Adipose tissue (tissue), 3 donors: ENCODE results near the gene SLC6A18. TPM values are rescaled to one million over a fixed set of nuclear protein-coding genes. Genes with fewer than 3 reads are reported as not detected.

Source experiments
- H3K27ac ChIP-seq: one replicate; pipeline ENCODE4 v1.5.1; 2013; ENCODE audit warnings: low read depth, low read length
- WGBS, 3 donors: extraction: QIAGEN DNeasy Blood & Tissue Kit; methylation state at CpG; one replicate each; pipeline ENCODE4 v1.1.7; 2013; 5-methylcytosine and 5-hydroxymethylcytosine counted together
- polyA plus RNA-seq, 3 donors: library from polyadenylated mRNA; stranded (reverse); fragments of 200-250 nt; gene quantifications; one replicate each; pipeline ENCODE4 v1.2.3, GENCODE V29; 2013
- donor health status: healthy with polysubstance abuse.
- donor health status: Bipolar disorder and iron deficiency.
- donor health status: healthy.

The SLC6A18 gene
- polyA plus RNA-seq, 3 donors, result not detected

DNA sequence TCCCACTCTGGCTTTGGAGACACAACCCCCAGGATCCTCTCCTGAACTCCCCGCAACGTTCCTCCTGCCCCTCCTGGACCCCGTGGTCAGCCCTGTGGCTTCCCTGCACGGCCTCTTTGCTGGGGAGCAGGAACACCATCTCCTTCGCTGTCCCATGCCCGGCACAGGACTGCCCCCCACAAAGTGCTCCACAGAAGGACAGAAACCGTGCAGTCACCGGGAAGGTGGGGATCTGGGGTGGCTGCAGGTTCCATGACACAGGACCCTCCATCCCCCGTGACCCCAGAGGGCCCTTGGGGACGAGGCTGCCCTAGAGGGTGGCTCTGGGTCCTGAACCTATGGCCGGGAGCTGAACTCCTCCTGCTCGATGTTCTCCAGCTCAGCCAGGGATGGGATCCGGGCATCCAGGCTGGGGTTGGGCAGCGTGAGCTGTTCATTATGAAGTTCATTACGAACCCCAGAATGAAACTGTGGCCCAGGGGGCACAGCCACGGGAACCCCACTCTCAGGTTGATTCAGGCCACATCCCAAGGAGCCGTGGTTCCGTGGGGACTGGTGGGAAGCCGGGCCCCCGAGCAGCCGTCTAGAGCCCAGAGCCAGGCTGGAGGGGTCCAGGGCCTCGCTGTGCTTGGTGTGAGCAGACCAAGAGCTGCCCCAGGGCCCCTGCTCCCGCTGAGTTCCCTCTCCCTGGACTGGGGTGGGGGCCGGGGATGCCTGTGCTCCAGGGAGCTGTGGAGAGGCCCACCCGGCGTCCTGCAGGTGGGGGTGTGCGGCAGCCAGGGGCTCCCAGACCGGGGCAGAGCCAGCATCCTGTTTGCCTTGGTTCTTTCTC is 24.5 kb upstream of the SLC6A18 start:
- H3K27ac ChIP-seq, result no peak overlapping the region
- WGBS, 3 donors, result 60 to 75% (median 67%) methylated on average over 25 to 28 of the region's 28 CpGs

DNA sequence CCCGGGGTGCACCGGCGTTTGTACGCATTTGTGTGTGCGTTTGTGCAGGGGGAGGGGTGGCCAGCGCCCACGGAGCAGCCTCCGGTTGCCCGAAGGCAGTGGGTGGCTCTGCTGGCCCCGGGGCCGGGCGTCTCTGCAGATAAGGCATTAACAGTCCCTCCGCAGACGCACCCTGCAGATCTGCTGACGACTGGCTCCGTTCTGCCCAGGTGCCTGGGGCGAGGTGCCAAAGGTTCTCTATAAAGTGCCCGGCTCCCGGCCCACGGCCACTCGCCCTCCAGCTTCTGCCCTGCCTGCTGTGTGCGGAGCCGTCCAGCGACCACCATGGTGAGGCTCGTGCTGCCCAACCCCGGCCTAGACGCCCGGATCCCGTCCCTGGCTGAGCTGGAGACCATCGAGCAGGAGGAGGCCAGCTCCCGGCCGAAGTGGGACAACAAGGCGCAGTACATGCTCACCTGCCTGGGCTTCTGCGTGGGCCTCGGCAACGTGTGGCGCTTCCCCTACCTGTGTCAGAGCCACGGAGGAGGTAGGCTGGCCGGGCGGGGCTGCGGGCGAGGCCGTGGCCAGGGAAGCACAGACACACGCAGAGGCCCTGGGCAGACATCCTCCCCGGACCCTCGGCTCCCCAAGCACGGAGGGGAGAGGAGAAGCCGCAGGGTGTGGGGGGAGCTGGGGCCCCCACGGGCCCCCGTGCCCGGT is 23.7 kb upstream of the SLC6A18 start, which contains the start of gene SLC6A19:
Gene SLC6A19 (plus strand): TSS at position 269 of the 699 bp plus-strand sequence. CDS start 56 bp downstream, at position 325.
- 63 to 80% (median 71%) methylated on average over 47 to 51 of the region's 51 CpGs for WGBS, 3 donors

DNA sequence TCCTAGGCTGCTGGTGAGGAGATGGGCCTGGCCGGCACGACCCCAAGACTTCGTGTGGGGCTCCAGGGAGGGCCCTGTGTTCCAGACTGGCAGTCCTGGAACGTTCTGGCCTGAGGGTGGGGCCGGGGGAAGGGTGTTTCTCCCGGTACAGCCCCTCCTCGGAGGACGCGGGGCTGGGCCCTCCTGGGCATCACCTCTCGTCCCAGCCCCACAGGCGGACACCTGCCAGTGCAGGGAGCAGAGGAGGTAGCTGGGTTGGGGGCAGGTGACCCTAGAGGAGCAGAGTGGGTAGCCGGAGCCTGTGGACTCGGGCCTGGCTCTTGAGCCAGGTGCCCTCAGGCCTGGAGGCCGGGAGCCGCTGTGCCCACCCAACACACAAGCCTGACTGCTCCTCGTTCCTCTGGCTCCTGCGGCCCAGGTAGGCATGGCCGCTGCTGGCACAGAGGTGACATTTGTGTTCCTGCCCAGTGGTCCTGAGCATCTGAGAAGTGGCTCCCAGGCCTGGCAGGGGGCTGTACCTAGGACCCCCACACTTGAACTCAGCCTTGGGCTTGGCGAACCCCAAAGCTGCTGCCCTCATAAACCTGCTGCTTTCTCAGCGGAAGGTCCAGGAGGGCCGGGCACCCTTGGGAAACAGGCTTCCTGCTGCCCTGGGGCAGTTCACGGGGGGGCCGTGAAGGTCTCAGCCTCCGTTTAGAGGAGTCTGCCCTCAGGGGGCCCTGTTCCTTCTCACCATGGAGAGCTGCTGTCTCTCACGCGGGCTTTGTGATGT is 23.0 kb upstream of the SLC6A18 start:
- WGBS, 3 donors, result 65 to 90% (median 68%) methylated on average over 26 of the region's 26 CpGs
- H3K27ac ChIP-seq, result no peak overlapping the region

More for the DNA sequence above, 23.7 kb upstream of the SLC6A18 start, which contains the start of gene SLC6A19:
- no peak within 1 kb of the TSS for H3K27ac ChIP-seq

DNA sequence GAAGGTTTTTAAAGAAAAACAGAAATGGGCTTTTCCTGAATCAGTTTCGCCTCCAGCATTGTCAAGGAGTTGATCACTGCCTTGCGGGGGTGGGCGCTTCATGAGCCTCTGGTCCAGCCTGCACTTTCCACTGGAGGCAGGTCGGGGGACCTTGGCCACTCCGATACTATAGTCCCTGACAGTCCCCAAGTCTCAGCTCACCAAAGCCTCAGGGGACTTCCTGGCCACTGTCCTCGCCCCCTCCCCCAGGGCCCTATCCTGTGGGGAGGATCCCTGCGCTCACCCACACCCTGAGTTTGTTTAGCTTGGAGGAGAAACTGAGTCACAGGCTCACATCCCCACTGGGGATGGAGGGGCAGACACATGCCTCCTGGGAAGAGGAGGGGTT is 22.4 kb upstream of the SLC6A18 start:
- 70 to 83% (median 73%) methylated on average over 7 of the region's 7 CpGs for WGBS, 3 donors
- H3K27ac ChIP-seq, result no peak overlapping the region

DNA sequence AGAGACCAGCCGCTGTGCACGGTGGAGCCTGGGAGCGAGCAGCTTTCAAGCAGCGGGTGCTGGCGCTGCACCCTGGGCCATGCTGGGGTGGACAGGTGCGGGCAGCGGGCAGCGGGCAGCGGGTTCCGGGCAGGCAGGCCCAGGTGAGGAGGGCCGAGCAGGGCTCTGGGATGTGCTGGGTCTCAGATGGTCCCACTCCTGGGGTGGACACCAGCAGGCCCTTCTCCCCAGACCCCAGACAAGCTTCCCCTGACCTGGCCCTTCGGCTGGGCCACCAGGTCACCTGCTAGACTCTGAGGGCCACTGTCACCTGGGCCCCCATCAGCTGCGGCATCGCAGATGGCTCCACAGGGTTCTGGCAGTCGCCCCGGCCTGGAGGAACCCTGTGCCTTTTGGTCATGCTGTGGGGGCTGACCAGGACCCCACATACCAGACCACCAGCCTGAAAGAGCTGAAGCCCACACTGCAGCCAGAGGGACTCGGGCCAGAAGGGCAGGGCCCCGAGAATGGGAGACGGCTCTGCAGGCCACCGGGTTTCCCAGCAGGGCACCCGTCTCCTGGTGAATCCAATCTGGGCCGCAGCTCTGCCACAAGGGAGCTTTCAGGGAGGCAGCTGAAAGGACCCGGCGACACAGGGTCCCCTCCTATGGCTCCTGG is 21.7 kb upstream of the SLC6A18 start:
- WGBS, 3 donors, result 80 to 92% (median 81%) methylated on average over 23 to 24 of the region's 24 CpGs
- H3K27ac ChIP-seq, result no peak overlapping the region

DNA sequence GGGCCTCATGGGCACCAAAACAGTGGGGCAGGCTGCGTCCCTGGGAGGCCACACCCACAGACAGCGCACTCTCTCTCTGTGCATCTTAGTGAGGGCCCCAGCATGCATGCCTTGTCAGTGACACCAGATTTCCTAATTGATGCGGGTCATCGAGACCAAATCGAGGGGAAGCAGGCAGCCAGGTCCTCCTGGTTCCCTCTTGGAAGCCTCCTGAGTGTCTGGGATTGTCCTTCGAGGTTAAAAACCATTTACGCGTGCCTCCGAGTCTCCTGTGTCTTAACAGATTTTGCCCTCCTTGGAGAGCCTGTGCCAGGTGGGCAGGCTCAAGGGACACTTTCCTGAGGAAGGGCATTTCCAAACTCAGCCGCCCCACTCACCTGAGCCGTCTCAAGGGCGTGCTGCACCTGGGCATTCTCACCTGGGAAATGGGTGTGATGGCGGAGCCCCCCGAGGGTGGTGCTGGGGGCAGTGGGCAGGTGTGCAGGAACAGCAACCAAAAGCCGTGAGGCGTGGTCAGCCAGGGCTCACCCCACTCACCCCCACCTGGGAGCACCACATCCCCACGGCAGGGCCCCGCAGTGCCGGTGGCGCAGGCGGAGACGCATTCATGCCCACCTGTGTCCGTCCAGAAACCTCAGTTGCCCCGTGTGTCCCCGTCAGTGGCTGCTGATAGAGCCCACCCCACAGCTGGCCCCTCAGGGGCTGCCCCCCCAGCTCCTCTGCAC is 21.1 kb upstream of the SLC6A18 start:
- 72 to 80% (median 76%) methylated on average over 24 to 25 of the region's 25 CpGs for WGBS, 3 donors
- H3K27ac ChIP-seq, result no peak overlapping the region

DNA sequence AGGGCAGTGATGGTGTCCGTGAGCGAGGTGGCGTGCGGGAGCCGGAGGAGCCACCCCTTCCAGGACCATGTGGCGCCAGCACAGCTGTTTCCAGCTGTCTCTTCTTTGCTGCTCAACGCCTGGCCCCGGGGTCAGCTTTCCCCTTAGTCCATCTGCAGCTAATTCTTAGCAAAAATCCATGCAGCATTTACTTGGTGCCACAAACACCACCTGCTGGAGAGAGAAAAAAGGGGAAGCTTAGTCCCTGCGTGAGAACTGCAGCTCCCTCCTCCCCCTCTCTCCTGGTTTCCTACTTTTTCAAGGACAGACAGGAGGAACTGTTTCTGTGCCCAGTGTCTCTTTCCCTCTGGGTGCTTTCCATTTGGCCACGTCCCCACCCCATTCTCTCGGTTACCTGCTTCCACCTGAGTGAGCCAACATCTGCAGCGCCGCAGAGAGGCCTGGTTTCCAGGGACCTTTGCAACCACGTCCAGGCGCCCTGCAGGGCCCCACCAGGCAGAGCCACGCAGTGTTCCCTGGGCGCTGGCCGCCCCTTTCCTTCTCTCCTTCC is 20.4 kb upstream of the SLC6A18 start:
- no peak overlapping the region for H3K27ac ChIP-seq
- WGBS, 3 donors, result 13 to 31% (median 28%) methylated on average over 18 of the region's 18 CpGs

DNA sequence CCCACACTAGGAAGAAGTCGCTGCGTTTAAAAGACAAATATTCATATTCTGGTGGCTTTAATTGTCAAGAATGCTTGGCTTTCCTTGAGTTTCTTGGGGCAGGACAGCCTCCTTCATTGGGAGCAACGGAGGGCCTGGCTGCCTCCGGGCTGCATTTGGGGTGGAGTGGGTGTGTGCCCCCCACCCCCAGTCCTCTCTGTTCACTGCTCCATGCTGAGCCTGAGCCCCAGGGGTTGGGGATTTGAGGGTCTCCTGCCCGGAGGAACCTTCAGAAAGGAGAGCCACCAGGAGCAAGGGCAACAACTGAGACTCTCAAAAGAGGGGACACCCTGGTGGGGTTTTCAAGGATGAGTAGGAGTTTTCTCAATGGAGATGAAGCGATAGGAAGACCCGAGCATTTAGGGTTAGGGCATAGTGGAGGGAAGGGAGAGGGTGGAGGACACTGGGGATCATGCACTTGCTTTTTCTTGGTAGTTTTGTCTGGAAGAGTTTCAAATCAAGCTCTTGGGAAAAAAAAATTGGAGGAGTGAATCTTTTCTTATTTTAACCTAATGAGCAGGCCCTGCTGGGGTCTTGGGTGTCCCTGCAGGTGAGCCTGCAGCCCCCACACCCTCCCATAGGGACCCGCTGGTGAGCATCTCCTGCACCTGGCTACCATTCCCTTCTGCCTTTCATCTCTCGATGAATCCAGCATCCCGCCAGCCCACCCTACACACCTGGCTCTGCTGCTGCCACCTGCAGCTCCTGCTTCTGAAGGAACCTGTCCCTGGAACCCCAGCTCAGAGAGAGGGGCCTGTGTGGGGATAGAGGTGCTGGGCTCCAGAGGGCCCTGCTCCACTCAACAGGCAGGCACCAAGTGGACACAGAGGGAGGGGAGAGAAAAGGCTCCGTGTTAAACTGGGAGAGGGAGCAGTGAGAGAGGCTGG is 19.7 kb upstream of the SLC6A18 start:
- WGBS, 3 donors, result 62 to 72% (median 71%) methylated on average over 11 of the region's 11 CpGs
- no peak overlapping the region for H3K27ac ChIP-seq

DNA sequence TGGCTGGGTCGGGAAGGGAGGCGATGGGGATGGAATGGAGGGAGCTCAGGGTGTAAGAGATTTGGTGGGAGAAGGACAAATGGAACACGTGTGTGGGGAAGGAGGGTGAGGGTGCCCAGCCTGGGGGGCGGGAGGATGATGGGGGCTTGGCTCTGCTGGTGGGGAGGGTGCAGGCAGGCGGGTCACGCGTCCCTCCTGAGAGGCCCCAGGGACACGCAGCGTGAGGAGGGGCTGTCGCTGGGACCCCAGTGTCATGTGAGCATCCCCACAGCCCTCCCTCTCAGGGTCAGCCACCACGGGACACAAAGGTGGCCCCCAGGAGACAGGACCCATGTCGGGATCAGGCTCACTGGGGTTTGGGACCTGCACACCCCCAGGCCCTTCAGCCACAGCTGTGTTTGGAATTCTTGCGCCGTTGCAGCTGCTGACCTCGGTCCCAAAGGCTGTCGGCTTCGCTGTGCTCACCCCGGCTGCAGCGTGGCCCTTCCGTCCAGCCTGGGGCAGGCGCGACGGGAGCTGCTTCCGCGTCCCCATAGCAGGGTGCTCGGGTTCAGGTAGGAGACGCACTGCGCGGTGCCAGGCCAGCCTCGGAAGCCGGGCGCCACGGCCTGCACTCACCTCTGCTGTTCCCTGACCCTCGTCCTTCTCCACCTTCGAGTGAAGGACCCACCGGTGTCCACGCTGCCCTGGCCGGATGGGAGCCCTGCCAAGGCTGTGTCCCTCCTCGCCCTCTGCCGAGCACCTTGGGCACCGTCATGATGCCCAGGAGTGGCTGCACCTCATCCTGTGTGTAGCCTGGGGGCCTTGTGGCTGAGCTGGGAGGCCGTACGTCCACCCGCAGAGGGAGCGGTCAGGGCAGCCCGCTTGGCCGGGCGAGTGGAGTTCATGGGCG is 18.4 kb upstream of the SLC6A18 start:
- no peak overlapping the region for H3K27ac ChIP-seq
- WGBS, 3 donors, result 68 to 86% (median 74%) methylated on average over 47 to 49 of the region's 49 CpGs

DNA sequence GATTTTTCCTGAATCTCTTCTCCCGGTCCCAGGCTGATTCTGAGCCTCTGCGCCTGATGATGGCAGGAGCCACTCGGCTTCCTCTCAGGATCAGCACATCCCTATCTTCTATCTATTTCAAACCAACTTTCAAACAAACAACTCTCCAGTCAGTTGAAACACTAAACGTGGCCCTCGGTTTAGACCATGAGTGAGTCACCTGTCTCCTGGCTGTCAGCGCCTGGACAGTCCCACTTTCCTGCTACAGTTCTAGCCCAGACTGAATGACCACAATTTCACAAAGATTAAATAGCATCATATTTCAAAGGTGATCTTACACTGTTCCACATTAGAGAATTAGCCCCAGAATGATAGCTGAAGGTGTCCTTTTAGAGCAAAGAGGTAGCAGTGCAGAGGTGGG is 17.6 kb upstream of the SLC6A18 start:
- WGBS, 3 donors, result 66 to 85% (median 70%) methylated on average over 6 of the region's 6 CpGs

DNA sequence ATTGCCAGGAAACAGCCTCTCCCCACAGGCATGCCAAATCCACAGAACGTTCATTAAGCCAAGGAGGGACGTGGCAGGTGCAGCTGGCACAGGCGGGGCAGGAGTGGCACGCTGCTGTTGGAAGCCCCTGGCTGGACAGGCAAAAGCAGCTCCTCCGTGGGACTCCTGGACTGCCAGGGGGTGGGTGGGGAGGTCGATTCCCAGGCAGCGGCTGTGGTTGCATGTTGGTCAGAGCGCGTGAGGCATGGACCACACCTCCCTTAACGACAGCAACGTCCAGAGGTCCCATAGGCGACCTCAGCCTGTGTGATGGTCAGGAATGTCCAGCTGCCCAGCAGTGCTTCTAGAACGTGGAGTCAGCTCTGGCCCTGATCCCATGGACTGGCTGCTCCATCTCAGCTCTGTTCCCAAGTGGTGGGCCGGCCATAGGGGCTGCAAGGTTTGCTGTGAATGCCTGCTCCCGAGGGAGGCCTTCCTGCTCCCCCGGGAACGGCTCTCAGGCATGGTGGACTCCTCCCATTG is 16.9 kb upstream of the SLC6A18 start:
- H3K27ac ChIP-seq, result no peak overlapping the region
- WGBS, 3 donors, result 60 to 82% (median 70%) methylated on average over 17 of the region's 17 CpGs

More for the DNA sequence above, 17.6 kb upstream of the SLC6A18 start:
- no peak overlapping the region for H3K27ac ChIP-seq

DNA sequence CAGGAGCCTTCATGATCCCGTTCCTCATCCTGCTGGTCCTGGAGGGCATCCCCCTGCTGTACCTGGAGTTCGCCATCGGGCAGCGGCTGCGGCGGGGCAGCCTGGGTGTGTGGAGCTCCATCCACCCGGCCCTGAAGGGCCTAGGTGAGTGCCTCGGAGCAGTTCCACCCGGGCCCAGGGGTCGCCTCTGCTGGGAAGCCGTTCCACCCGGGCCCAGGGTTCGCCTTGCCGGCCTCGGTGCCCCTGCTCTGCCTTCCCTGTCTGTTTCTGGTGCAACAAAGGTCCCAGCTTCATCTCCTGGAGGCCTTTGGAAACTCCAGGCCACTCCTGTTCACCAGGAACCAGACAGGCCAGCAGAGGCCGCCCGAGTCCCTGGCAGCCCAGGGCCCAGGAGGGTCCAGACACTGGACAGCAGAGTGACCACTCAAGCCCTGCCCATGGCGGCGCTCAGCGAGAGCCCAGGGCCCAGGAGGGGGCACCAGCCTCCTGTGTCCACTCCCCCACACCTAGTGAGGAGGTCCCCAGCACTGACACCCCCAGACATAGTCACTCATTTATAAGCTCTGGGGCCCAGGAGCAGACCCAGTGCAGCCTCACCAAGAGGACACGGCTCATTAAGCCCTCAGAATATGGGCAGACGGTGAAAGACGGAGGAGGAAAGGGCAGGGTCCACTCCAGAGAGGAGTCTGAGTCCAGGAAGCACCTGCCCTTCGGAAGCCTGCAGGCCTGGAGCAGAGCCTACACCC is 16.3 kb upstream of the SLC6A18 start:
- WGBS, 3 donors, result 67 to 81% (median 72%) methylated on average over 23 to 24 of the region's 24 CpGs
- H3K27ac ChIP-seq, result no peak overlapping the region

DNA sequence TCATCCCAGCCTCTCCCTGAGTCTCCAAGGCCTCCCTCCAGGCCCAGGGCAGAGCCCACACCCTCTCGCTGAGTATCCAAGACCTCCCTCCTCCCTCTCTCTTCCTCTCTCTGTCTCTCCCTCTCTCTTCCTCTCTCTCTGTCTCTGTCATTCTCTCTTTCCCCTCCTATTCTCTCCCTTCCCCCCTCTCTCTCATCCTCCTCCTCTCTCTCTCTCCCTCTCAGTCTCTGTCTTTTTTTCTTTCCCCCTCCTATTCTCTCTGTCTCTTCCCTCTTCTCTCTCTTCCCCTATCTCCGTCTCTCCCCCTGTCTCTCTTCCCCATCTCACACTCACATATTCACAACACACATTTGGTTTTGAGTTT is 15.7 kb upstream of the SLC6A18 start:
- 37 to 86% (median 68%) methylated on average over 2 of the region's 2 CpGs for WGBS, 3 donors
- no peak overlapping the region for H3K27ac ChIP-seq

DNA sequence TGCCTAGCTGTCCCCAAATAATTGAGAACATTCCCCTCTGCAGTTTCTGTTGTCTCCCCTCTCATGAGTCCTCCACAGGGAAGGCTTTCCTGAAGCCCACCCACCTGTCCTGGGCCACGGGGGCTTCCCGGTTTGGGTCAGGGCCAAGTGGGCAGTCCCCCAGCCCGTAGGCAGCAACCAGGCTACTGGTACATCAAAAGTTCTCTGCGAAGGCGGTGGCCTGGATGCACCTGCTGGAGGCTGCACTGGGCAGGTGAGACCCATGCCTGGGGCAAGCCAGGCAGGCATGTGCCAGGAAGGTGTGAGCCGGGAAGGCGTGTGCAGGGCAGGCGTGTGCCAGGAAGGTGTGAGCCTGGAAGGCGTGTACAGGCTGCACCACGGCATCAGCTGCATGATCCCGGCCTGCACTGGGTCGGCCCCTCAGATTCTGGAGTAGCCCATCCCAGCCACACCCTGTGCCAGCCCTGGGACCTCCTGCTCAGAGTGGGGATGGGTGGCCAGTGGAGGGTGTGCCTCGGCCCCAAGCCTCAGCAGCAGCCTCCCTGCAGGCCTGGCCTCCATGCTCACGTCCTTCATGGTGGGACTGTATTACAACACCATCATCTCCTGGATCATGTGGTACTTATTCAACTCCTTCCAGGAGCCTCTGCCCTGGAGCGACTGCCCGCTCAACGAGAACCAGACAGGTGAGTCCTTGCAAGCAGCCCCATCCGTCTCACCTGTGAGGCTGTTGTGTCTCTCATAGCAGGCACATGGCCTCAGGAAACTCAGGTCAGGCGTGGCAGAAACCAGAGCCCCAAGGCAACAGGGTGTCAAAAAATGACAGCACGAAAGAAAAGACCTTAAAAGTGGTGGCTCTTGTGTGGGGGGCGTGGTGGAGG is 15.0 kb upstream of the SLC6A18 start:
- no peak overlapping the region for H3K27ac ChIP-seq
- 74 to 85% (median 79%) methylated on average over 21 of the region's 21 CpGs for WGBS, 3 donors
